HL-60 (cell line): ENCODE results near the gene CABP5.

Source experiments
- CTCF ChIP-seq: IDR thresholded peaks from one replicate; pipeline ENCODE4 v1.5.1; 2011; ENCODE audit warnings: low read length, control low read depth, inconsistent platforms; ENCODE audit not compliant: insufficient read depth
- GABPA ChIP-seq: IDR thresholded peaks from 2 replicates; pipeline ENCODE4 v1.6.1; 2012; ENCODE audit warnings: low read depth
- POLR2AphosphoS5 ChIP-seq: IDR thresholded peaks from 2 replicates; pipeline ENCODE4 v1.6.1; 2012; ENCODE audit warnings: low read depth
- REST ChIP-seq: IDR thresholded peaks from 2 replicates; pipeline ENCODE4 v1.6.1; 2012; ENCODE audit warnings: low read depth; ENCODE audit not compliant: insufficient replicate concordance
- SPI1 ChIP-seq: IDR thresholded peaks from 2 replicates; pipeline ENCODE4 v1.6.1; 2012; ENCODE audit warnings: low read depth, mild to moderate bottlenecking, borderline replicate concordance

- TF ChIP-seq REST (no peak), CTCF (no peak), POLR2AphosphoS5 (no peak), GABPA (no peak), SPI1 (no peak)
Measured at GRCh38 chr19:48029431-48029830, 14.4 kb downstream of the CABP5 start.
